Stimulated activated CD4-positive, alpha-beta T cell treated with anti-CD3 and anti-CD28 coated beads, Interleukin-1b, Interleukin-23, amount 100 ng/mL, for 4 hours (primary cell): ENCODE measurements around the gene UBL4A.

Experiments
- DNase-seq, 2 donors: peaks; one replicate each; pipeline ENCODE4 v3.0.0-alpha.2; 2020; ENCODE audit warnings: low read depth in 2 of 2

Gene UBL4A

GRCh38 chrX:154482786-154483185 lies 3.6 kb downstream of the UBL4A start:
- no peak for DNase-seq

- no peak for DNase-seq
Measured at GRCh38 chrX:154481911-154482601, 4.4 kb downstream of the UBL4A start.

GRCh38 chrX:154481195-154481594 lies 5.2 kb downstream of the UBL4A start:
- DNase-seq: no peak

- DNase-seq: peak; percentile 91
Measured at GRCh38 chrX:154478728-154479622, 7.4 kb downstream of the UBL4A start, which contains the start of gene LAGE3. Gene LAGE3, minus strand, starts transcription at chrX:154479281. Its CDS starts 366 bp downstream, at chrX:154478915.

GRCh38 chrX:154477891-154478477 lies 8.4 kb downstream of the UBL4A start:
- no peak for DNase-seq

GRCh38 chrX:154476821-154477220 lies 9.6 kb downstream of the UBL4A start:
- DNase-seq: no peak

- no peak for DNase-seq
Measured at GRCh38 chrX:154473683-154474082, 12.7 kb downstream of the UBL4A start.

- no peak for DNase-seq
Measured at GRCh38 chrX:154472685-154473632, 13.5 kb downstream of the UBL4A start.

GRCh38 chrX:154471839-154472684 lies 14.4 kb downstream of the UBL4A start:
- DNase-seq: no peak

- no peak for DNase-seq
Measured at GRCh38 chrX:154470914-154471568, 15.4 kb downstream of the UBL4A start.

- DNase-seq: no peak
Measured at GRCh38 chrX:154470434-154470833, 16.0 kb downstream of the UBL4A start.

- DNase-seq: no peak
Measured at GRCh38 chrX:154469880-154470279, 16.5 kb downstream of the UBL4A start.

- no peak for DNase-seq
Measured at GRCh38 chrX:154469114-154469513, 17.3 kb downstream of the UBL4A start.

- DNase-seq: no peak
Measured at GRCh38 chrX:154468217-154468616, 18.2 kb downstream of the UBL4A start.

GRCh38 chrX:154467556-154467955 lies 18.9 kb downstream of the UBL4A start:
- no peak for DNase-seq

- no peak for DNase-seq
Measured at GRCh38 chrX:154466907-154467306, 19.5 kb downstream of the UBL4A start.

GRCh38 chrX:154466036-154466435 lies 20.4 kb downstream of the UBL4A start:
- DNase-seq: no peak

- no peak for DNase-seq
Measured at GRCh38 chrX:154465601-154466000, 20.8 kb downstream of the UBL4A start.

- DNase-seq: no peak
Measured at GRCh38 chrX:154464806-154465365, 21.5 kb downstream of the UBL4A start.
